ENCODE measurements around the gene CDK2AP2.

DNA sequence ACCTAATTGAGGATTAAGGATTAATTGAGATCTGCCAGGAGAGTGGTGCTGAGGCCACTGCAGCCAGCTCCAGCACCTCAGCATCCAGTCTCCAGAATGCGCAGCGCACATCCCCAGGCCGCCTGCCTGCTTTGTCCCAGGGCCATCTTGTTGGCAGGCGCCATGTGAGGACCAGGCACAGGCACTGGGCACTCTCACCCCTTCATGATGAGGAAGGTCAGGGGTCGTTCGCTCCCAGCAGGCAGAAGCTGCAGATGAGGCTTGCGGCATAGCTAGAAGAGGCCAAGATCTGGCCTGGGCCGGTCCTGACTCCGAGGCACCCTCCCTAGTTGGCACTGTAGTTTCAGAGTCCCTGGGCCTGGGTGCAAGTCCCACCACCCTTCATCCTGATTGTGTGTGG, 8.8 kb upstream of the CDK2AP2 start:
- TF ChIP-seq, protein P1, sequence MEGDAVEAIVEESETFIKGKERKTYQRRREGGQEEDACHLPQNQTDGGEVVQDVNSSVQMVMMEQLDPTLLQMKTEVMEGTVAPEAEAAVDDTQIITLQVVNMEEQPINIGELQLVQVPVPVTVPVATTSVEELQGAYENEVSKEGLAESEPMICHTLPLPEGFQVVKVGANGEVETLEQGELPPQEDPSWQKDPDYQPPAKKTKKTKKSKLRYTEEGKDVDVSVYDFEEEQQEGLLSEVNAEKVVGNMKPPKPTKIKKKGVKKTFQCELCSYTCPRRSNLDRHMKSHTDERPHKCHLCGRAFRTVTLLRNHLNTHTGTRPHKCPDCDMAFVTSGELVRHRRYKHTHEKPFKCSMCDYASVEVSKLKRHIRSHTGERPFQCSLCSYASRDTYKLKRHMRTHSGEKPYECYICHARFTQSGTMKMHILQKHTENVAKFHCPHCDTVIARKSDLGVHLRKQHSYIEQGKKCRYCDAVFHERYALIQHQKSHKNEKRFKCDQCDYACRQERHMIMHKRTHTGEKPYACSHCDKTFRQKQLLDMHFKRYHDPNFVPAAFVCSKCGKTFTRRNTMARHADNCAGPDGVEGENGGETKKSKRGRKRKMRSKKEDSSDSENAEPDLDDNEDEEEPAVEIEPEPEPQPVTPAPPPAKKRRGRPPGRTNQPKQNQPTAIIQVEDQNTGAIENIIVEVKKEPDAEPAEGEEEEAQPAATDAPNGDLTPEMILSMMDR (IDR thresholded peaks at IDR 0.05), result no peak
- TF ChIP-seq POLR2A (IDR thresholded peaks at IDR 0.05) (no peak), POLR2AphosphoS5 (IDR thresholded peaks at IDR 0.05) (no peak)

Data from upper lobe of left lung (tissue), 4 donors.